Activated CD4-positive, alpha-beta T cell treated with anti-CD3 and anti-CD28 coated beads, Interleukin-2, amount 50 U/mL, for 24 hours (primary cell): ENCODE results near the gene CRY2.
"Not testable (repeated sequence)": the region's sequence is repeated elsewhere in the genome, so short reads cannot be mapped to it uniquely, and the experiment has no call there.

Experiments
- DNase-seq, 2 donors: peaks; one replicate each; pipeline ENCODE4 v3.0.0-alpha.2; 2020; ENCODE audit warnings: low read depth in 1 of 2, low spot score in 1 of 2

The CRY2 gene

GRCh38 chr11:45811571-45812290 is 35.5 kb upstream of the CRY2 start:
- no peak for DNase-seq

DNA sequence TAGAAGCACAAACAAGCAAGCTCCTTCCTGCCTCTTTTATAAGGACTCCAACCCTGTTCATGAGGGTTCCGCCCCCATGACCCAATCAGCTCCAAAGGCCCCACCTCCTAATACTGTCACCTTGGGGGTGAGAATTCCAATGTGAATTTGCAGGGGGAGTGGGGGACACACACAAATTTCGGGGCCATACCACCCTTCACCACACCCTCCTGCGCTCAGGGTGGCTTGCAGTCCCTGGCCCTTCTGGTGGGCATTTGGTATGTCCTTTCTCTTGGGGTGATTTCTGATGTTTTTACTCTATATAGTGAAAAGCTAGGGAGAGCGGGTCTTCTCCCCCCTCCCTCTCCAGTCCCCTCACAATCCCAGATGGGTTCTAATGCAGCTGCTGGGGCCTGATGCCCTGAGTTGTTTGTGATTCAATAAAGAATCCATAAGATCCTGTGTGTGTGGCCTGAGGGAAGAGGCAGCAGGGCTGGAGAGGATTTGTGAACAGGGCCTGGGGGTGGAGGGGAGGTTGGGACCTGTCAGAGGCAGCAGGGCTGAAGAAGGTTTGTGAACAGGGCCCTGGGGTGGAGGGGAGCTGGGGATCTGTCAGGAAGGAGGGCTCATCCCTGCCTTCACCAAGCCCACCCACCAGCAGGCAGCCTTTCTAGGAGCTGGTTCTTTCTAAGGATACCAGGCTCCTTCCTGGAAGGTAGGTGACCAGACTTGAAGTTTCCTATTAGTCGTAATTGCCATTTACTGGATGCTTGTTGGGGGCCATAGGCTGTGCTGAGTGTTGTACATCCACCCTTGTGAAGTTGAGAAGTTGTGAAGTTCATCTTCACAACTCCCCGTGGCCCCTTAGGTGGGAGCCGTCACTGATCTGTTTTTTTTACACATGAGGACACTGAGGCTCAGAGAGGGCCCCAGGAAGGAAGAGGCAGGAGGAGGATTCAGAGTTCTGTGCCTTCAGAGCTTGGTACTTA is 34.4 kb upstream of the CRY2 start:
- DNase-seq: no peak

DNA sequence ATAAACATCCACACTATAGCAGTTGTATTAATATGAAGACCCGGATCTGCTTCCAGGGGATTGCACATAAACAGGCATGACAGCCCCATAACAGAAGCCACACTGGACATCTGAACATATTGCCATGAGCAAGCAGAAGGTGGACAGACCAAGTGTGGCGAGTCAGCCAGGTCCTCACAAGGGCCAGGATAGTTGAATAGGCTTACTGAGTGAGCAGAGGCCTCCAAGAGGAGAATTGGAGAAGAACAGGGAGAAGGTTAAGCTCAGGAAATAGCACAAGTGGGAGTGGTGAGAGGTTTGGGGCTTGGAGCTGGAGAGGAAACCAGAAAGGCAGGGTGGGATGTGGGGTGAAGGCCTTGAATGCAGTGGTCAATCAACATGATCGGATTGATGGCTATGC is 31.5 kb upstream of the CRY2 start:
- no peak for DNase-seq

DNA sequence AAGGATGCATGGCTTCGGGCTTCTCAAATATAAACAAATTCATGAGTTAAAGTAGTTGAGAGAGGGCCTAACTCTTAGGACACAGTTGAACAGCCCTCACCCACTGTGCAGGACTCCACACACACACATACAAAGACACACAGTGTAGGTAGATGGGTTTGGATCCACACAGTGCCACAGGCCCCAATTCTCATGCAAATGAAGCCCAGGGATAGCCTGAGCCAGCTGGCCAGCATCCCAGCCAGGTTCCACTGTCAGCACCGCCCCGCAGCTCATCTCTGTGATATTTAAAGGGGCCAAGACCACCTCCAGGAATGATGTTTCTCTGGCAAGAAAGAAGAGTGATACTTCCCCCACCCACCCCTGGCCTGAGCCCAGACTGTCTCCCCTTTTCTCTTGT is 30.7 kb upstream of the CRY2 start:
- DNase-seq: no peak

DNA sequence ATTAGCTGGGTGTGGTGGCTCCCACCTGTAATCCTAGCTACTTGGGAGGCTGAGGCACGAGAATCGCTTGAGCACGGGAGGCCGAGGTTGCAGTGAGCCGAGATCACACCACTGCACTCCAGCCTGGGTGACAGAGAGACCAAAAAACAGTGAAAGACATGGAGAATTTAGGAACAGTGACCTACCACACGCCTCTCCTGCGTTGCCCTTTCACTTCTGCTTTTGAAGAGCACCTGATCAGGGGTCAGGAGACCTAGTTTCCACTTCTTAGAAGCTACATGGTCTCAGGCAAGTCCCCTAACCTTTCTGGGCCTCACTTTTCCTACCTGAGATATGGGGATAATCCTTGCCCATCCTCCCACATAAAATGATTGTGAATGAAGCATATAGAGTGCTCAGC is 30.1 kb upstream of the CRY2 start:
- DNase-seq: no peak

GRCh38 chr11:45818961-45819605 is 28.2 kb upstream of the CRY2 start:
- no peak for DNase-seq

DNA sequence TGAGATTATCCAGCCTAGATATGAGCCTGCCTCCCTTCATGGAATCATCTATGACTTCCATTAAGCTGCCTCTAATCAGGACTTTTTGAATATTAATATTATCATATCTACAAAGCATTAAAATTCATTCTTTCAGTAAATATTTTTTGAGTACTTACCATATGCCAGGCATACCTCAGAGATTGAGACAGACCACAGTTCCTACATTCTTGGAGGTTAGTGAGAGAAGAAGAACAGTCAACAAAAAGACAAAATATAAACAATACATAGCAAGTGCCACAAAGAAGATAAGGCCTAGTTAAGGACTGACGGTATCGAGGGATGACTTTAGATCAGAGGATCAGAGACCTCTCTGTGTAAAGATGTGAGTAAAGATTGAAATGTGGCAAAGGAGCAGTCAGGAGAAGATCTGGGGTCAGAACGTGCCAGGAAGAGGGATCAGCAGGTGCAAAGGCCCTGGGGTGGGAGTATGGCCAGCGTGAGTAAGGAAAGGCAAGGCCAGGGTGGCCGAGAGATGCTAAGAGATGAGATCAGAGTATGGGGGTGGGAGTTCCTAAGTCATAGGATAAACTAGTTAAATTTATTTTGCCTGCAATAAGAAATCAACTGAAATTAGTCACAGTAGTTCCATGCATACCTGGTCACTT is 26.9 kb upstream of the CRY2 start:
- no peak for DNase-seq

- not testable (repeated sequence) for DNase-seq
Observed at GRCh38 chr11:45826492-45826891, 20.8 kb upstream of the CRY2 start.

- no peak for DNase-seq
Observed at GRCh38 chr11:45827123-45827522, 20.2 kb upstream of the CRY2 start.

GRCh38 chr11:45828996-45829395 is 18.3 kb upstream of the CRY2 start:
- no peak for DNase-seq

- DNase-seq: no peak
Observed at GRCh38 chr11:45830596-45830995, 16.7 kb upstream of the CRY2 start.

DNA sequence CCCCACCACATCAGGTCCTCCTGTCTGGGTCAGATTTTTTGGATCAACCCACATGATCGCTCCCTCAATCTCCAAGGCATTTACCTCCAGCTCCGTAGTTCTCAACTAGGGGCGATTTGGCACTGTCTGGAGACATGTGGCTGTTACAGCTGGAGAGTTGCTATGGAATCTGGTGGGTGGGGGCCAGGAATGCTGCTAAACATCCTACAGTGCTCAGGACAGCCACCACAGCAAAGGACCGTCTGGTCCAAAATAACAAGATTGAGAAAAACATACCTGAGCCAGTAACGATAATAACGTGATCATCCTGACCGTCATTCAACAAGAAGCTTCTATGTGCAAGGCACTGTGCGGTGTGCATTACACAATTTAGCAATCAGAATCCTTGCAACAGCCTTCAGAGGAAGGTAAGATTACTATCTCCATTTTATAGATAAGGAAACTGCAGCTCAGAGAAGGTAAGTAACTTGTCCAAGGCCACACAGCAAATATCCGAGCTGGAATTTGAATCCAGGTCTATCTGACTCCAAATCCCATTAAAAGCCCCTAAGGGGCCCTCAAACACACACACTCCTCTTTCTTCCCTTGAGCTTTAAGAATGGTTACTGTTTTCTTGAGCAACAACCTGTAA is 14.3 kb upstream of the CRY2 start:
- DNase-seq: no peak

DNA sequence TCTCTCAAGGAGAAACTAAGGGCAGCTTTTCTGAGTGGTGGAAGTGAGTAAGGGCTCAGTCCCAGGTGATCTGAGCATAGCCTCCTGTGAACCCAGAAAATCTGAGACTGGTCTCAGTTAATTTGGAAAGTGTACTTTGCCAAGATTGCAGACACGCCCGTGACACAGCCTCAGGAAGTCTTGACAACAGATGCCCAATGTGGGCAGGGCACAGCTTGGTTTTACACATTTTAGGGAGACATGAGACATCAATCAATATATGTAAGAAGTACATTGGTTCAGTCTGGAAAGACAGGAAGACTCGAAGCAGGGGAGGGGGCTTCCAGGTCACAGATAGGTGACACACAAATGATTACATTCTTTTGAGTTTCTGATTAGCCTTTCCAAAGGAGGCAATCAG is 13.5 kb upstream of the CRY2 start:
- no peak for DNase-seq

DNA sequence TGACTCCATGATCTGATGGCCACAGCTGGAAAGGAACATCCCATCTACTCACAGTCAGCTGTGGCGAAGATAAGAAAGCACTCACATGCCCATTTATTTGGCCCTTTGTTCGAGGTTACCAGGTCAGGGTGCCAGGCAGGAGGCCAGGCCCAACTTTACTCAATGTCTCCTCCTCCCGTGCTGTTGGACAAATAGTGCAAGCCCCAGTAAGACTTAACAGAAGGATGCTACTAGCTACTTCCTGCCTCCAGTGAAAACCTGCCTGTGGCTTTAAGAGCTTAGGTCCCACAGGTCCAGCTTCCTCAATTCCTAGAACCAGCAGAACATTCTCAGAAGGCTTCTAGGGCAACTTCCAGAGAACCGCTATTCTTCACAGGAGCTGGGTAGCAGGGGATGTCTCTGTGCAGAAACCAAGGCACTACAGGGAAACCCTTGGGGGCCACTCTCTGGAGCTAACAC is 12.9 kb upstream of the CRY2 start:
- no peak for DNase-seq

DNA sequence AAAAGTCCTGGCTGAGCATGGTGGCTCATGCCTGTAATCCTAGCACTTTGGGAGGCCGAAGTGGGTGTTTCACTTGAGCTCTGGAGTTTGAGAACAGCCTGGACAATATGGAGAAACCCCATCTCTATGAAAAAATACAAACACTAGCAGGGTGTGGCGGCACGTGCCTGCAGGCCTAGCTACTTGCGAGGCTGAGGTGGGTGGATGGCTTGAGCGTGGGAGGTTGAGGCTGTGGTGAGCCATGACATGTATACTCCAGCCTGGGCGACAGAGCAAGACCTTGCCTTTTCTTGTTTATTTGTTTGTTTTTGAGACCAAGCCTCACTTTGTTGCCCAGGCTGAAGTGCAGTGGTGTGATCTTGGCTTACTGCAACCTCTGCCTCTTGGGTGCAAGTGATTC is 8.1 kb upstream of the CRY2 start:
- no peak for DNase-seq

GRCh38 chr11:45840251-45840650 is 7.0 kb upstream of the CRY2 start:
- DNase-seq: not testable (repeated sequence)

- DNase-seq: peak; percentile 69 to 87
Observed at GRCh38 chr11:45843158-45843924, 3.9 kb upstream of the CRY2 start.

- DNase-seq: no peak
Observed at GRCh38 chr11:45844822-45845578, 2.3 kb upstream of the CRY2 start.

GRCh38 chr11:45846174-45846675 is 1.1 kb upstream of the CRY2 start:
- DNase-seq: no peak
